GM20000 (cell line): ENCODE results near the gene C19orf85.
A peak's percentile ranks its signal among the peaks of the same experiment; 100 is the strongest.

ENCODE experiments used
- DNase-seq: peaks from one replicate; pipeline ENCODE4 v3.0.0; 2012; ENCODE audit warnings: low spot score
- CTCF ChIP-seq: IDR thresholded peaks from 2 replicates; pipeline ENCODE4 v1.5.1; 2012; ENCODE audit warnings: mild to moderate bottlenecking, control low read depth; ENCODE audit errors: extremely low read depth, missing control alignments

Gene C19orf85

GRCh38 chr19:55443824-55444480 lies 20.6 kb downstream of the C19orf85 start:
- no peak for DNase-seq
- no peak for TF ChIP-seq CTCF

GRCh38 chr19:55443045-55443823 lies 21.3 kb downstream of the C19orf85 start, which contains the start of gene SHISA7:
Gene SHISA7 (minus strand): TSS chr19:55443300. CDS start chr19:55442863, 437 bp downstream.
- TF ChIP-seq CTCF, result no peak
- DNase-seq, result peak; percentile 48

GRCh38 chr19:55442372-55442961 lies 22.1 kb downstream of the C19orf85 start:
- peak; percentile 59 for DNase-seq
- TF ChIP-seq CTCF, result no peak

GRCh38 chr19:55441692-55442321 lies 22.7 kb downstream of the C19orf85 start:
- TF ChIP-seq CTCF, result no peak
- DNase-seq, result peak; percentile 65

GRCh38 chr19:55441319-55441691 lies 23.2 kb downstream of the C19orf85 start:
- peak; percentile 72 for DNase-seq
- no peak for TF ChIP-seq CTCF

- no peak for TF ChIP-seq CTCF
Measured at GRCh38 chr19:55440411-55441105, 24.0 kb downstream of the C19orf85 start.

More at GRCh38 chr19:55440411-55441105, 24.0 kb downstream of the C19orf85 start:
- DNase-seq, result peak; percentile 79
